Stimulated activated CD8-positive, alpha-beta memory T cell treated with anti-CD3 and anti-CD28 coated beads, Interleukin-2, amount 100 ng/mL, for 1 hour (primary cell): ENCODE measurements around the gene SLC35B4.
"Not testable (repeated sequence)": the region's sequence is repeated elsewhere in the genome, so short reads cannot be mapped to it uniquely, and the experiment has no call there.

Experiments used
- DNase-seq, 2 donors: peaks; one replicate each; pipeline ENCODE4 v3.0.0-alpha.2; 2020; ENCODE audit warnings: low read depth in 2 of 2

SLC35B4 gene

GRCh38 chr7:134331393-134331792 is 14.7 kb upstream of the SLC35B4 start:
- DNase-seq = no peak

- DNase-seq = no peak
Measured at GRCh38 chr7:134330974-134331373, 14.2 kb upstream of the SLC35B4 start.

GRCh38 chr7:134329614-134330346 is 13.1 kb upstream of the SLC35B4 start:
- DNase-seq = no peak

GRCh38 chr7:134328900-134329299 is 12.2 kb upstream of the SLC35B4 start:
- no peak for DNase-seq

GRCh38 chr7:134327896-134328295 is 11.2 kb upstream of the SLC35B4 start:
- DNase-seq = peak; percentile 4 to 25

- no peak for DNase-seq
Measured at GRCh38 chr7:134324107-134324506, 7.4 kb upstream of the SLC35B4 start.

- no peak for DNase-seq
Measured at GRCh38 chr7:134320201-134320600, 3.5 kb upstream of the SLC35B4 start.

- no peak for DNase-seq
Measured at GRCh38 chr7:134318443-134318842, 1.7 kb upstream of the SLC35B4 start.

GRCh38 chr7:134317434-134317833 is 704 bp upstream of the SLC35B4 start:
- no peak for DNase-seq

- DNase-seq = no peak
Measured at GRCh38 chr7:134315679-134316538, 821 bp downstream of the SLC35B4 start.

GRCh38 chr7:134313543-134313942 is 3.2 kb downstream of the SLC35B4 start:
- DNase-seq = no peak

GRCh38 chr7:134312717-134313116 is 4.0 kb downstream of the SLC35B4 start:
- DNase-seq = no peak

GRCh38 chr7:134311807-134312206 is 4.9 kb downstream of the SLC35B4 start:
- DNase-seq = no peak

GRCh38 chr7:134308548-134308947 is 8.2 kb downstream of the SLC35B4 start:
- DNase-seq = no peak

- DNase-seq = no peak
Measured at GRCh38 chr7:134307320-134307719, 9.4 kb downstream of the SLC35B4 start.

GRCh38 chr7:134302120-134302519 is 14.6 kb downstream of the SLC35B4 start:
- no peak for DNase-seq

- DNase-seq = no peak
Measured at GRCh38 chr7:134301592-134301991, 15.1 kb downstream of the SLC35B4 start.

- no peak for DNase-seq
Measured at GRCh38 chr7:134300988-134301387, 15.7 kb downstream of the SLC35B4 start.

GRCh38 chr7:134298902-134299683 is 17.6 kb downstream of the SLC35B4 start:
- no peak for DNase-seq

- DNase-seq = no peak
Measured at GRCh38 chr7:134297489-134297888, 19.2 kb downstream of the SLC35B4 start.

GRCh38 chr7:134295982-134296381 is 20.7 kb downstream of the SLC35B4 start:
- not testable (repeated sequence) for DNase-seq
